Measurements from ENCODE around the gene OLIG3.

Gene OLIG3

GRCh38 chr6:137494281-137494987, at the start of gene OLIG3:
TSS of gene OLIG3 (minus strand) at chr6:137494394. CDS start at chr6:137494170, 224 bp downstream.
- no peak for DNase-seq

- DNase-seq: no peak
Measured at GRCh38 chr6:137543114-137543513, 48.9 kb upstream of the OLIG3 start.

GRCh38 chr6:137542713-137543112, 48.5 kb upstream of the OLIG3 start:
- no peak for DNase-seq

- DNase-seq: no peak
Measured at GRCh38 chr6:137541534-137542063, 47.4 kb upstream of the OLIG3 start.

GRCh38 chr6:137536104-137536773, 42.0 kb upstream of the OLIG3 start:
- DNase-seq: no peak

GRCh38 chr6:137531376-137532092, 37.3 kb upstream of the OLIG3 start:
- DNase-seq: no peak

- no peak for DNase-seq
Measured at GRCh38 chr6:137530404-137530803, 36.2 kb upstream of the OLIG3 start.

GRCh38 chr6:137522831-137523230, 28.6 kb upstream of the OLIG3 start:
- DNase-seq: no peak

GRCh38 chr6:137522198-137522798, 28.1 kb upstream of the OLIG3 start:
- no peak for DNase-seq

GRCh38 chr6:137520520-137520919, 26.3 kb upstream of the OLIG3 start:
- no peak for DNase-seq

- DNase-seq: no peak
Measured at GRCh38 chr6:137519629-137520176, 25.5 kb upstream of the OLIG3 start.

GRCh38 chr6:137518386-137518983, 24.3 kb upstream of the OLIG3 start:
- no peak for DNase-seq

GRCh38 chr6:137514418-137514817, 20.2 kb upstream of the OLIG3 start:
- no peak for DNase-seq

- DNase-seq: no peak
Measured at GRCh38 chr6:137512757-137513605, 18.8 kb upstream of the OLIG3 start.

GRCh38 chr6:137510923-137511322, 16.7 kb upstream of the OLIG3 start:
- DNase-seq: no peak

- no peak for DNase-seq
Measured at GRCh38 chr6:137498481-137499190, 4.4 kb upstream of the OLIG3 start.

- no peak for DNase-seq
Measured at GRCh38 chr6:137497721-137498463, 3.7 kb upstream of the OLIG3 start.

- no peak for DNase-seq
Measured at GRCh38 chr6:137496909-137497720, 2.9 kb upstream of the OLIG3 start.

- no peak for DNase-seq
Measured at GRCh38 chr6:137496368-137496767, 2.2 kb upstream of the OLIG3 start.
